Breast epithelium (tissue), 3 donors: ENCODE measurements around the gene KRT85.

ENCODE experiments used
- CTCF ChIP-seq, 3 donors: fragments of 450-650 bp; IDR thresholded peaks; one replicate each; pipeline ENCODE4 v1.5.1; 2016 to 2017; ENCODE audit warnings: antibody characterized with exemption in 3 of 3, mild to moderate bottlenecking in 3 of 3, moderate library complexity in 3 of 3
- POLR2A ChIP-seq: fragments of 450-650 bp; IDR thresholded peaks from one replicate; pipeline ENCODE4 v1.6.1; 2016; ENCODE audit warnings: antibody characterized with exemption, mild to moderate bottlenecking, moderate library complexity
- POLR2AphosphoS5 ChIP-seq, 3 donors: sonication (generic); formaldehyde crosslinking; IDR thresholded peaks; one replicate each; pipeline ENCODE4 v1.6.1; 2017; ENCODE audit warnings: antibody characterized with exemption in 3 of 3

DNA sequence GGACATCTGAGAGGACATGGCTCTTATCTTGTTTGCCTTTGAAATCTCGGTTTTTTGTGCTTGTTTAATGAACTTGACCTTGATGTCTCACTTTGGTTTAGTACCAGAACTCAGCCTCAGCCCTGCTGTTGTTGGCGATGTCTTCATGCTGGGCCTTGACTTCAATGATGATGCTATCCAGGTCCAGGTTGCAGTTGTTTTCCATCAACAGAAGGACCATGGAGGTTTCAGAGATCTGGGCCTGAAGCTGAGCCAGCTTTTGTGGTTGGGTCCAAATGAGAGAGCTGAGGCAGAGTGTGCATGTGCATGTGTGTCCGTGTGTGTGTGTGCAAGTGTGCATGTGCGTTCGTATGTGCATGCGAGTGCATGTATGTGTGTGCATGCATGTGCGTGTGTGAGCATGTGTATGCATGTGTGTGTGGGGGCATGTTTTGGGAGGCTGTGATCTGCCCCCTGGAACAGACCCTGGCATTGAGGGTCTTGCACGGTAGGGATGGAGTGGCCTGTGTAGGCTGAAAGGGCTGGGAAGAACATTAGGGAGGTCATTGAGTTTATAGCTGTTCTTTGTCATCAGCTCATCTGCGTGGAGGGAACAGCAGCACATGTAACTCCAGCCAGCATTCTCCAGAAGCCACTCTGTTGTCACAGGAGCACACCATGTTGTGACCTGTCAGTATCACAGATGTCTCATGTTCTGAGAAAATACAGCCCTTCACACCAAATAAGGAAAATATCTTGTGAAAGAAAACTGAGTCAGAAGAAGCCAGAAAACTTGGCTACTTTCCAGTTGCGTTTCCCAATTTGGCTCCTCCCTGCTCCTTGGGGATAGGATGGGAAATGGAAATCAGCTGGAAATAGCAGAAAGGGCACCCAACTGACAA lies 48.8 kb upstream of the KRT85 start:
- TF ChIP-seq CTCF (IDR thresholded peaks at IDR 0.05) (no peak), POLR2A (no peak), POLR2AphosphoS5 (IDR thresholded peaks at IDR 0.05) (peak in 2 of 3 donors; percentile 24 to 41)
